A673 (cell line): ENCODE measurements around the gene SH3D21.

Source experiments
- EZH2 ChIP-seq: fragments of 200-600 bp; sonication (generic); IDR thresholded peaks from 2 replicates; pipeline ENCODE4 v1.6.1; 2017; ENCODE audit warnings: borderline replicate concordance, low read depth, mild to moderate bottlenecking, mixed read lengths, antibody characterized with exemption, low read length; ENCODE audit not compliant: poor library complexity, severe bottlenecking
- TF ChIP-seq, protein P1 (sequence below): fragments of 300-800, 200-600 bp; sonication (generic); conservative IDR thresholded peaks from 2 replicates; pipeline ENCODE4 v1.5.1; 2017; ENCODE audit warnings: low read depth, mild to moderate bottlenecking, antibody characterized with exemption, low read length, moderate library complexity, mixed read lengths

DNA sequence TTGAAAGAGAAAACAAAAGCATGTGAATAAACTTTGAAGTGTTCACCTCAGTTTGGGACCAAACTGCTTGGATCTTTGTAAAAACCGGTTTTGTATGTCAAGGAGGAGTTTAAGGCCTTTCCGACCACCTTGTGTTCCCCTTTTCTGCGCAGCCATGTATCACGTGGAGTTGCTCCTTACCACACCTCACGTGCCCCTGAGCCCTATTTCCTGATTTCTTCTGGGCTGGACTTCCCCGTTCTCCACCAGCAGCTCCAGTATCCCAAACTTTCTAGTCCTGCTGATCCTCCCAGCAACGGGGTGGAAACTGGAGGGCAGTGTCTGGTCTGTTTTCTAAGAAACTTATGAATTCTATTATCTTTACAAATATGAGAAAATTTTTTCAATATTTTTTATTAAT lies 1.6 kb upstream of the SH3D21 start:
- TF ChIP-seq, protein P1, sequence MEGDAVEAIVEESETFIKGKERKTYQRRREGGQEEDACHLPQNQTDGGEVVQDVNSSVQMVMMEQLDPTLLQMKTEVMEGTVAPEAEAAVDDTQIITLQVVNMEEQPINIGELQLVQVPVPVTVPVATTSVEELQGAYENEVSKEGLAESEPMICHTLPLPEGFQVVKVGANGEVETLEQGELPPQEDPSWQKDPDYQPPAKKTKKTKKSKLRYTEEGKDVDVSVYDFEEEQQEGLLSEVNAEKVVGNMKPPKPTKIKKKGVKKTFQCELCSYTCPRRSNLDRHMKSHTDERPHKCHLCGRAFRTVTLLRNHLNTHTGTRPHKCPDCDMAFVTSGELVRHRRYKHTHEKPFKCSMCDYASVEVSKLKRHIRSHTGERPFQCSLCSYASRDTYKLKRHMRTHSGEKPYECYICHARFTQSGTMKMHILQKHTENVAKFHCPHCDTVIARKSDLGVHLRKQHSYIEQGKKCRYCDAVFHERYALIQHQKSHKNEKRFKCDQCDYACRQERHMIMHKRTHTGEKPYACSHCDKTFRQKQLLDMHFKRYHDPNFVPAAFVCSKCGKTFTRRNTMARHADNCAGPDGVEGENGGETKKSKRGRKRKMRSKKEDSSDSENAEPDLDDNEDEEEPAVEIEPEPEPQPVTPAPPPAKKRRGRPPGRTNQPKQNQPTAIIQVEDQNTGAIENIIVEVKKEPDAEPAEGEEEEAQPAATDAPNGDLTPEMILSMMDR = no peak
- no peak for TF ChIP-seq EZH2
